Measurements from ENCODE around the gene CORO6. TPM values are rescaled to one million over a fixed set of nuclear protein-coding genes. Genes with fewer than 3 reads are reported as not detected.

Gene CORO6
- total and polyA plus RNA-seq, 2 of the 13 experiments (the other 11 are each of a cell fraction or from before 2014, with no cell fraction given), result 0.42 to 0.82 TPM

DNA sequence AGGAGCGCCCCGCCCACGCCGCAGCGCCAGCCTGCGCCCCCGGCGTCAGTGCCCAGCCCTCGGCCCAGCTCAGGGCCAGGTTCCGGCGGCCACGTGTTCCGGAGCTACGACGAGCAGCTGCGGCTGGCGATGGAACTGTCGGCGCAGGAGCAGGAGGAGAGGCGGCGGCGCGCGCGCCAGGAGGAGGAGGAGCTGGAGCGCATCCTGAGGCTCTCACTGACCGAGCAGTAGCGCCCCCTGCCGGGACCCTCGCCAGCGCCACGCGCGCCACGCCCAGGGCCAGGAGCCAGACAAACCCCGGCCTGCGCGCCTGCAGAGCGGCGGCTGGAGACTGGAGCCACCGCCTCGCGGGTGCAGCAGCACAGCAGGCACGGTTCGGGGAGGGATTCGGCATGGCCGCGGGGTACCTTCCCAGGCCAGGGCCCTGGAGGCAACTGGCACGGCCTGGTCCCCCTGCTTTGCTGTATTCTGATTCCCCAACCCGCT is 9.3 kb downstream of the CORO6 start (continued):
- TF ChIP-seq NFIB (CRISPR knock-in tag; IDR thresholded peaks at IDR 0.05; ENCODE audit: borderline replicate concordance) (no peak), ELF4 (CRISPR knock-in tag; IDR thresholded peaks at IDR 0.05; ENCODE audit: borderline replicate concordance) (no peak), ZNF260 (CRISPR knock-in tag; IDR thresholded peaks at IDR 0.05; ENCODE audit: borderline replicate concordance, low read depth) (no peak), ZNF577 (CRISPR knock-in tag; IDR thresholded peaks at IDR 0.05; ENCODE audit: borderline replicate concordance, low read depth) (no peak), ZNF7 (CRISPR knock-in tag; IDR thresholded peaks at IDR 0.05) (no peak), ZC3H13 (CRISPR knock-in tag; IDR thresholded peaks at IDR 0.05) (peak; percentile 56; the same call in 1 of the 2 replicates), MED8 (CRISPR knock-in tag; IDR thresholded peaks at IDR 0.05; ENCODE audit: insufficient replicate concordance) (peak; percentile 44), TEAD3 (CRISPR knock-in tag; optimal IDR thresholded peaks at IDR 0.05; ENCODE audit: borderline replicate concordance) (peak; percentile 67), KLF13 (CRISPR knock-in tag; IDR thresholded peaks at IDR 0.05) (no peak; the same call in 1 of the 2 replicates), RBM39 (IDR thresholded peaks at IDR 0.05; ENCODE audit: low read depth, low read length, poor library complexity, severe bottlenecking) (peak; percentile 54), TCF7 (IDR thresholded peaks at IDR 0.05; ENCODE audit: low read depth) (no peak), ZNF775 (CRISPR knock-in tag; IDR thresholded peaks at IDR 0.05; ENCODE audit: borderline replicate concordance) (no peak), ZBTB7A (CRISPR knock-in tag; IDR thresholded peaks at IDR 0.05) (peak; percentile 53; the same call in 1 of the 2 replicates), SOX5 (CRISPR knock-in tag; IDR thresholded peaks at IDR 0.05; ENCODE audit: borderline replicate concordance) (peak; percentile 35; the same call in 1 of the 2 replicates), CHD2 (IDR thresholded peaks at IDR 0.05; ENCODE audit: low read depth, low read length) (no peak), ZNF124 (CRISPR knock-in tag; IDR thresholded peaks at IDR 0.05) (no peak), ISX (CRISPR knock-in tag; conservative IDR thresholded peaks at IDR 0.05) (no peak), HNRNPUL1 (IDR thresholded peaks at IDR 0.05; ENCODE audit: low read depth, low read length) (no peak), SIN3A (IDR thresholded peaks at IDR 0.05; ENCODE audit: borderline replicate concordance, low read depth, low read length) (no peak)
- TF ChIP-seq, protein P1, sequence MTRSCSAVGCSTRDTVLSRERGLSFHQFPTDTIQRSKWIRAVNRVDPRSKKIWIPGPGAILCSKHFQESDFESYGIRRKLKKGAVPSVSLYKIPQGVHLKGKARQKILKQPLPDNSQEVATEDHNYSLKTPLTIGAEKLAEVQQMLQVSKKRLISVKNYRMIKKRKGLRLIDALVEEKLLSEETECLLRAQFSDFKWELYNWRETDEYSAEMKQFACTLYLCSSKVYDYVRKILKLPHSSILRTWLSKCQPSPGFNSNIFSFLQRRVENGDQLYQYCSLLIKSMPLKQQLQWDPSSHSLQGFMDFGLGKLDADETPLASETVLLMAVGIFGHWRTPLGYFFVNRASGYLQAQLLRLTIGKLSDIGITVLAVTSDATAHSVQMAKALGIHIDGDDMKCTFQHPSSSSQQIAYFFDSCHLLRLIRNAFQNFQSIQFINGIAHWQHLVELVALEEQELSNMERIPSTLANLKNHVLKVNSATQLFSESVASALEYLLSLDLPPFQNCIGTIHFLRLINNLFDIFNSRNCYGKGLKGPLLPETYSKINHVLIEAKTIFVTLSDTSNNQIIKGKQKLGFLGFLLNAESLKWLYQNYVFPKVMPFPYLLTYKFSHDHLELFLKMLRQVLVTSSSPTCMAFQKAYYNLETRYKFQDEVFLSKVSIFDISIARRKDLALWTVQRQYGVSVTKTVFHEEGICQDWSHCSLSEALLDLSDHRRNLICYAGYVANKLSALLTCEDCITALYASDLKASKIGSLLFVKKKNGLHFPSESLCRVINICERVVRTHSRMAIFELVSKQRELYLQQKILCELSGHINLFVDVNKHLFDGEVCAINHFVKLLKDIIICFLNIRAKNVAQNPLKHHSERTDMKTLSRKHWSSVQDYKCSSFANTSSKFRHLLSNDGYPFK (CRISPR knock-in tag; IDR thresholded peaks at IDR 0.05; ENCODE audit: borderline replicate concordance), result no peak; the same call in 1 of the 2 replicates
- TF ChIP-seq, protein P2, sequence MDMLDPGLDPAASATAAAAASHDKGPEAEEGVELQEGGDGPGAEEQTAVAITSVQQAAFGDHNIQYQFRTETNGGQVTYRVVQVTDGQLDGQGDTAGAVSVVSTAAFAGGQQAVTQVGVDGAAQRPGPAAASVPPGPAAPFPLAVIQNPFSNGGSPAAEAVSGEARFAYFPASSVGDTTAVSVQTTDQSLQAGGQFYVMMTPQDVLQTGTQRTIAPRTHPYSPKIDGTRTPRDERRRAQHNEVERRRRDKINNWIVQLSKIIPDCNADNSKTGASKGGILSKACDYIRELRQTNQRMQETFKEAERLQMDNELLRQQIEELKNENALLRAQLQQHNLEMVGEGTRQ (IDR thresholded peaks at IDR 0.05; ENCODE audit: low read depth, low read length), result no peak
- TF ChIP-seq, protein P2 (CRISPR knock-in tag; IDR thresholded peaks at IDR 0.05; ENCODE audit: borderline replicate concordance), result no peak
- TF ChIP-seq, protein P3, sequence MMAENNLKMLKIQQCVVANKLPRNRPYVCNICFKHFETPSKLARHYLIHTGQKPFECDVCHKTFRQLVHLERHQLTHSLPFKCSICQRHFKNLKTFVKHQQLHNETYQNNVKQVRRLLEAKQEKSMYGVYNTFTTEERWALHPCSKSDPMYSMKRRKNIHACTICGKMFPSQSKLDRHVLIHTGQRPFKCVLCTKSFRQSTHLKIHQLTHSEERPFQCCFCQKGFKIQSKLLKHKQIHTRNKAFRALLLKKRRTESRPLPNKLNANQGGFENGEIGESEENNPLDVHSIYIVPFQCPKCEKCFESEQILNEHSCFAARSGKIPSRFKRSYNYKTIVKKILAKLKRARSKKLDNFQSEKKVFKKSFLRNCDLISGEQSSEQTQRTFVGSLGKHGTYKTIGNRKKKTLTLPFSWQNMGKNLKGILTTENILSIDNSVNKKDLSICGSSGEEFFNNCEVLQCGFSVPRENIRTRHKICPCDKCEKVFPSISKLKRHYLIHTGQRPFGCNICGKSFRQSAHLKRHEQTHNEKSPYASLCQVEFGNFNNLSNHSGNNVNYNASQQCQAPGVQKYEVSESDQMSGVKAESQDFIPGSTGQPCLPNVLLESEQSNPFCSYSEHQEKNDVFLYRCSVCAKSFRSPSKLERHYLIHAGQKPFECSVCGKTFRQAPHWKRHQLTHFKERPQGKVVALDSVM (CRISPR knock-in tag; IDR thresholded peaks at IDR 0.05), result peak; percentile 31; the same call in 1 of the 2 replicates
